SU-DHL-6 (cell line): ENCODE measurements around the gene SYTL5.

ENCODE experiments used
- EZH2phosphoT487 ChIP-seq: fragments of 200-600 bp; sonication (generic), shearing (Covaris generic); conservative IDR thresholded peaks from 2 replicates; pipeline ENCODE4 v1.6.1; 2018; ENCODE audit warnings: mild to moderate bottlenecking, antibody characterized with exemption, low read length, moderate library complexity, mixed read lengths
- TF ChIP-seq, protein P1 (sequence below): fragments of 200-600 bp; sonication (generic); IDR thresholded peaks from one replicate; pipeline ENCODE4 v1.5.1; 2017; ENCODE audit warnings: antibody characterized with exemption, mild to moderate bottlenecking, low read length, moderate library complexity; ENCODE audit not compliant: insufficient read depth, poor library complexity, severe bottlenecking

GRCh38 chrX:37967714-37968113 is 38.6 kb upstream of the SYTL5 start:
- TF ChIP-seq, protein P1, sequence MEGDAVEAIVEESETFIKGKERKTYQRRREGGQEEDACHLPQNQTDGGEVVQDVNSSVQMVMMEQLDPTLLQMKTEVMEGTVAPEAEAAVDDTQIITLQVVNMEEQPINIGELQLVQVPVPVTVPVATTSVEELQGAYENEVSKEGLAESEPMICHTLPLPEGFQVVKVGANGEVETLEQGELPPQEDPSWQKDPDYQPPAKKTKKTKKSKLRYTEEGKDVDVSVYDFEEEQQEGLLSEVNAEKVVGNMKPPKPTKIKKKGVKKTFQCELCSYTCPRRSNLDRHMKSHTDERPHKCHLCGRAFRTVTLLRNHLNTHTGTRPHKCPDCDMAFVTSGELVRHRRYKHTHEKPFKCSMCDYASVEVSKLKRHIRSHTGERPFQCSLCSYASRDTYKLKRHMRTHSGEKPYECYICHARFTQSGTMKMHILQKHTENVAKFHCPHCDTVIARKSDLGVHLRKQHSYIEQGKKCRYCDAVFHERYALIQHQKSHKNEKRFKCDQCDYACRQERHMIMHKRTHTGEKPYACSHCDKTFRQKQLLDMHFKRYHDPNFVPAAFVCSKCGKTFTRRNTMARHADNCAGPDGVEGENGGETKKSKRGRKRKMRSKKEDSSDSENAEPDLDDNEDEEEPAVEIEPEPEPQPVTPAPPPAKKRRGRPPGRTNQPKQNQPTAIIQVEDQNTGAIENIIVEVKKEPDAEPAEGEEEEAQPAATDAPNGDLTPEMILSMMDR: no peak
- TF ChIP-seq EZH2phosphoT487: no peak
